ENCODE results near the gene EPC1. TPM values are rescaled to one million over a fixed set of nuclear protein-coding genes. Genes with fewer than 3 reads are reported as not detected.

The EPC1 gene
- total and polyA plus RNA-seq, 10 of the 15 experiments (the other 5 are each of a cell fraction or from before 2014, with no cell fraction given) = 6.8 to 59.2 (median 19.4) TPM

- TF ChIP-seq SKIL (IDR thresholded peaks at IDR 0.05; ENCODE audit: low read depth, poor library complexity, severe bottlenecking) (no peak), ZNF274 (IDR thresholded peaks at IDR 0.05; ENCODE audit: insufficient read depth, insufficient read length) (no peak), ZNF217 (IDR thresholded peaks at IDR 0.05) (no peak), CHD2 (IDR thresholded peaks at IDR 0.05; ENCODE audit: borderline replicate concordance, low read depth, low read length) (no peak), ASH2L (IDR thresholded peaks at IDR 0.05; ENCODE audit: borderline replicate concordance, low read depth) (no peak), ZSCAN29 (IDR thresholded peaks at IDR 0.05) (no peak), E2F4 (IDR thresholded peaks at IDR 0.05; ENCODE audit: low read depth, low read length) (no peak), JUND (IDR thresholded peaks at IDR 0.05; ENCODE audit: low read depth, low read length) (no peak)
Observed at GRCh38 chr10:32379950-32380551, 33.1 kb upstream of the EPC1 start (continued).

All from GM12878 (cell line).